T-cell (primary cell): ENCODE results near the gene CDH13. TPM values are rescaled to one million over a fixed set of nuclear protein-coding genes. Genes with fewer than 3 reads are reported as not detected.

Source experiments
- ATAC-seq, 4 experiments: fragments of 200-7000 bp in 3 of 4; fragments of 150-1000 bp in 1 of 4; cut with Tn5 transposase; replicated peaks in 1 of 4; 1 replicate in 3 of 4; 2 replicates in 1 of 4; pipeline ENCODE4 v1.10.0; 2021; ENCODE audit warnings: moderate library complexity in 3 of 4, mild to moderate bottlenecking in 2 of 4, moderate number of reproducible peaks in 1 of 4
- CTCF ChIA-PET, 2 donors: fragments of 300-600 bp; sonication (Branson Sonifier 250); formaldehyde crosslinking; loops; one replicate each; lab custom pipeline; 2022; ENCODE audit warnings: antibody characterized with exemption in 2 of 2; lab: Charles Lee
- POLR2A ChIA-PET, 2 donors: fragments of 300-600 bp; sonication (Branson Sonifier 250); formaldehyde crosslinking; loops; one replicate each; lab custom pipeline; 2022; ENCODE audit warnings: antibody characterized with exemption in 2 of 2; lab: Charles Lee
- DNase-seq, 35 experiments: peaks; one replicate each; pipeline versions ENCODE4 v3.0.0 to v3.0.0-alpha.2; 2013 to 2023
- H3K27ac ChIP-seq: one replicate; pipeline ENCODE4 v1.5.1; 2013; ENCODE audit warnings: low read length
- H3K27me3 ChIP-seq, 2 experiments: replicated peaks in 1 of 2; 1 replicate in 1 of 2; 2 replicates in 1 of 2; pipeline versions ENCODE4 v1.6.1 to v1.7.0; 2013; ENCODE audit warnings: low read length in 1 of 2, mixed read lengths in 1 of 2; ENCODE audit not compliant: control insufficient read depth in 2 of 2, insufficient read depth in 2 of 2; ENCODE audit errors: extremely low read depth in 1 of 2
- H3K36me3 ChIP-seq, 2 donors: 1 replicate in 1 of 2; 2 replicates in 1 of 2; pipeline versions ENCODE4 v1.6.1 to v1.7.0; 2013; ENCODE audit warnings: low read length in 1 of 2; ENCODE audit not compliant: control insufficient read depth in 2 of 2, insufficient read depth in 1 of 2; ENCODE audit errors: extremely low read depth in 1 of 2
- H3K4me1 ChIP-seq, 2 experiments: 1 replicate in 1 of 2; 2 replicates in 1 of 2; pipeline versions ENCODE4 v1.6.1 to v1.7.0; 2013; ENCODE audit warnings: low read length in 2 of 2, mixed read lengths in 1 of 2; ENCODE audit not compliant: insufficient read depth in 2 of 2, control insufficient read depth in 1 of 2; ENCODE audit errors: extremely low read depth in 1 of 2
- H3K4me3 ChIP-seq, 2 donors: 1 replicate in 1 of 2; 2 replicates in 1 of 2; pipeline versions ENCODE4 v1.5.1 to v1.7.0; 2013; ENCODE audit warnings: mild to moderate bottlenecking in 2 of 2, low read length in 1 of 2, moderate library complexity in 1 of 2; ENCODE audit not compliant: control insufficient read depth in 1 of 2; ENCODE audit errors: extremely low read depth in 1 of 2
- H3K9me3 ChIP-seq: 2 replicates; pipeline ENCODE4 v1.7.0; 2013
- H3K27ac Mint-ChIP-seq, 2 donors: one replicate each; pipeline ENCODE4 v1.8.0; 2020 to 2021; ENCODE audit warnings: mild to moderate bottlenecking in 2 of 2, mixed read lengths in 2 of 2
- H3K27me3 Mint-ChIP-seq, 2 donors: one replicate each; pipeline ENCODE4 v1.8.0; 2021 to 2022; ENCODE audit warnings: mixed read lengths in 2 of 2
- H3K36me3 Mint-ChIP-seq: one replicate; pipeline ENCODE4 v1.8.0; 2021; ENCODE audit warnings: mixed read lengths
- H3K4me1 Mint-ChIP-seq, 3 donors: one replicate each; pipeline ENCODE4 v1.8.0; 2020 to 2022; ENCODE audit warnings: mixed read lengths in 3 of 3, mild to moderate bottlenecking in 1 of 3
- H3K4me3 Mint-ChIP-seq, 3 donors: one replicate each; pipeline ENCODE4 v1.8.0; 2020 to 2022; ENCODE audit warnings: mild to moderate bottlenecking in 3 of 3, mixed read lengths in 3 of 3, moderate library complexity in 3 of 3
- H3K9me3 Mint-ChIP-seq, 3 donors: one replicate each; pipeline ENCODE4 v1.8.0; 2020 to 2022; ENCODE audit warnings: mixed read lengths in 3 of 3
- WGBS: methylation state at CpG from one replicate; pipeline ENCODE4 v1.1.5; 2013; ENCODE audit warnings: missing lambda C conversion rate; ENCODE audit not compliant: insufficient coverage; 5-methylcytosine and 5-hydroxymethylcytosine counted together
- total RNA-seq, 35 experiments: library from RNA in 6 of 35; stranded (reverse) in 6 of 35; fragments of 120-200 nt in 1 of 35; gene quantifications; one replicate each; pipeline versions ENCODE4 v1.2.1 to v1.2.4 and lab custom pipeline; 2013 to 2026

The CDH13 gene
- total RNA-seq, 5 donors from 2014 or later (not counting 1 experiment from before 2014, with no cell fraction given) = not detected

DNA sequence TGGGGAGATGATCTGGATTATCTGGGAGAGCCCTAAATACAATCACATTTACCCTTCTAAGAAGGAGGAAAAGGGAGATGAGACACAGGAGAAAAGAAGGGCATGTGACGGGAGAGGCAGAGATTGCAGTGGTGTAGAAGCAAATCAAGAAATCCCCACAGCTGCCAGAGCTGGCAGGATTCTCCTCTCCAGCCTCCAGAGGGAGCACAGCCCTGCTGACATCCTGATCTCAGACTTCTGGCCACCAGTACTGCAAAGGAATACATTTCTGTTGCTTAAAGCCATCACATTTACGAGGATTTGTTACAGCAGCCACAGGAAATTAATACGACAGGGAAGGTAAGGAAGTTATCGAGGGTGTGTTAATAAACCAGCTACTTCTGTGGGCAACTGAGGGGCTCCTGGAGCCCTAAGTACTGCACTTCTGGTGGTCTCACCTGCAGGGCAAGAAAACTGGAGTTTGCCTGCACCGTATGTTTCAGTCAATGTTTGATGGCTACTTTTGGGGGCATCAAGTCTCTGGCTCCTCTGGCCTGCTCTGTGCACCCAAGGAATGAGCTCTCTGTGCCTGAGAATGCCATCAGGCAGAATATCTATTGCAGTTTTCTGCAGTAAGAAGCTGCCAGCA lies 22.9 kb upstream of the CDH13 start:
- H3K27me3 Mint-ChIP-seq = peaks cover 8 to 9% of the 10 kb centered on the region in 2 donors
- 28% methylated on average over 4 of the region's 5 CpGs for WGBS

DNA sequence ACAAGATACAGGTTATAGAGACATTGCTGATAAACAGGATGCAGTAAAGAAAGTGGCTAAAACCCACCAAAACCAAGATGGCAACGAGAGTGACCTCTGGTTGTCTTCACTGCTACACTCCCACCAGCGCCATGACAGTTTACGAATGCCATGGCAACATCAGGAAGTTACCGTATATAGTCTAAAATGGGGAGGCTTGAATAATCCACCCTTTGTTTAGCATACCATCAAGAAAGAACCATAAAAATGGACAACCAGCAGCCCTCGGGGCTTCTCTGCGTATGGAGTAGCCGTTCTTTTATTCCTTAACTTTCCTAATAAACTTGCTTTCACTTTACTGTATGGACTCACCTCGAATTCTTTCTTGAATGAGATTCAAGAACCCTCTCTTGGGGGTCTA lies 21.7 kb upstream of the CDH13 start:
- 94% methylated on average over 3 of the region's 8 CpGs for WGBS
- Mint-ChIP-seq H3K36me3 (no peaks in the 10 kb centered on the region), H3K4me3 (no peak overlapping the region), H3K27me3 (peaks cover 4 to 9% of the 10 kb centered on the region in 2 donors), H3K9me3 (peaks cover 4 to 10% (median 8%) of the 10 kb centered on the region in 3 donors), H3K4me1 (peaks cover 0 to 4% (median 0%) of the 10 kb centered on the region in 3 donors), H3K27ac (no peak overlapping the region)
- H3K27me3 ChIP-seq = peaks cover 0 to 2% of the 10 kb centered on the region in 2 experiments
- no peaks in the 10 kb centered on the region for H3K36me3 ChIP-seq
- POLR2A ChIA-PET = no interaction called here
- CTCF ChIA-PET = interaction anchor here in 1 of 2 donors (0.6 kb wide), 1 partner anchor 55 kb away, joined by 13 read pairs; no protein-coding TSS in a partner anchor
- ATAC-seq = no peak
- no peak overlapping the region for H3K4me3 ChIP-seq
- H3K9me3 ChIP-seq = no peaks in the 10 kb centered on the region
- H3K4me1 ChIP-seq = no peaks in the 10 kb centered on the region
- no peak for DNase-seq
- H3K27ac ChIP-seq = no peak overlapping the region

More for the DNA sequence above, 22.9 kb upstream of the CDH13 start:
- no peak overlapping the region for H3K4me3 Mint-ChIP-seq
- Histone ChIP-seq H3K27me3 (peaks cover 0 to 2% of the 10 kb centered on the region in 2 experiments), H3K4me3 (no peak overlapping the region), H3K4me1 (no peaks in the 10 kb centered on the region), H3K27ac (no peak overlapping the region), H3K9me3 (no peaks in the 10 kb centered on the region), H3K36me3 (no peaks in the 10 kb centered on the region)
- ATAC-seq (no peak), DNase-seq (peak in 1 of 35 experiments; percentile 15)
- ChIA-PET POLR2A (no interaction called here), CTCF (no interaction called here)
- peaks cover 4 to 15% (median 8%) of the 10 kb centered on the region in 3 donors for H3K9me3 Mint-ChIP-seq
- H3K4me1 Mint-ChIP-seq = peaks cover 0 to 4% (median 0%) of the 10 kb centered on the region in 3 donors
- H3K27ac Mint-ChIP-seq = no peak overlapping the region
- H3K36me3 Mint-ChIP-seq = no peaks in the 10 kb centered on the region

DNA sequence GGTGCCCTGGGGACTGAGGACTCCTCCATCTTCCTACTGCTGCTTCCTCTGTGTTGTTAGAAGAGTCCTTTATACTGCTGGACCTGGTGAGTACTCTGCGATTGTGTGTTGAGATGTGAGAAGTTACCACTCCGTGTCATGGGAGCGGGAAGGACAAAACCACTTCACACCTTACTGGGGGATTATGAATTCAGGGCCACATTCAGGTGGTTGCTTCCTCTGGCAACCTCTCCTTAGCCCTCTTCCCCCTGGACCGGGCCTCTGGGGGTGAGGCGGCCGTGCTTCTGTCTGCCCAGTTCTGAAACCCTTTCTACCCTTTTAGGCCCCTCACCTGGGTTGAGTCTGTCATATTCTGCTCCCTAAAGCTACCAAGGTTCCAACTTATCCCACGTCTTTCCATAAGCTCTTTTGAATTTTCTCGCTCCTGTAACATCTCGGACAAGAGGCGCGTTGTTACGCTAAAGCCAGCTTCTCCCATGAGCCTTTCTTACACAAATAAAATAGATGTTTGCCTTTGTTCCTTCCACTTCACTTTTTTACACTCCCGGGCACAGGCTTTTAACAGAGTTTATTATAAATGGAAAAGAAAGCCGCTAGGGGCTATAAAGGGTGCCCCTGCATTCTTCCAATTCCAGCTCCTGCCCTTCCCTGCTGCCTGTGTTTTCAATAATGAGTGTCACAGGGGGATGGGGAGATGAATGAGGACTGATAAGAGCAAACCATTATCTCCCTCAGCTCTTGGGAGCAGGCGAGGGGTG lies 20.7 kb upstream of the CDH13 start:
- Histone ChIP-seq H3K4me3 (no peak overlapping the region), H3K36me3 (no peaks in the 10 kb centered on the region), H3K9me3 (no peaks in the 10 kb centered on the region), H3K27me3 (peaks cover 0 to 2% of the 10 kb centered on the region in 2 experiments), H3K27ac (no peak overlapping the region), H3K4me1 (no peaks in the 10 kb centered on the region)
- Mint-ChIP-seq H3K4me3 (no peak overlapping the region), H3K27me3 (peaks cover 4 to 9% of the 10 kb centered on the region in 2 donors), H3K4me1 (peaks cover 0 to 4% (median 0%) of the 10 kb centered on the region in 3 donors), H3K9me3 (peaks cover 0 to 2% (median 2%) of the 10 kb centered on the region in 3 donors), H3K27ac (no peak overlapping the region), H3K36me3 (no peaks in the 10 kb centered on the region)
- ChIA-PET POLR2A (no interaction called here), CTCF (no interaction called here)
- no peak for DNase-seq
- ATAC-seq = no peak
- 70% methylated on average over 9 of the region's 15 CpGs for WGBS

DNA sequence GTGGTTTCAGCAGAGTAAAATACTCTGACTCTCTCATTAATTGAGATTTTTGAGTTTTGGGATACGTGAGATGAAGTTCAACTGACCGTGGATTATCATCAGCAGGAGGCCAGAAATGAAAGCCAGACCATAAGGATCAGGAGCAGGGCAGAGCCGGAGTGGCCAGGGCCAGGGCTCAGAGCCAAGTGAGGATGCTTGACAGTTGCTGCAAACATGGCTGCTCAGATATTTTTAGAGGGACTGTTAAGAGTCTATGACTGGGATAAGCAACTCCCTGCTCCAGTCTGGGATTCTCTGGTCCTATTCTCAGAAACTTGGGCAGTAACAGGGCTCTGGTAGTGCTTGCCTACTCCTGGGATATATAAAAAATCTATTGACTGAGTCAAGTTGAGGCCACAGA lies 17.6 kb upstream of the CDH13 start:
- Mint-ChIP-seq H3K36me3 (no peaks in the 10 kb centered on the region), H3K4me3 (no peak overlapping the region), H3K27me3 (peaks cover 11 to 13% of the 10 kb centered on the region in 2 donors), H3K27ac (no peak overlapping the region), H3K9me3 (no peaks in the 10 kb centered on the region), H3K4me1 (no peaks in the 10 kb centered on the region)
- Histone ChIP-seq H3K4me1 (no peaks in the 10 kb centered on the region), H3K9me3 (no peaks in the 10 kb centered on the region), H3K4me3 (no peak overlapping the region), H3K36me3 (no peaks in the 10 kb centered on the region), H3K27ac (no peak overlapping the region), H3K27me3 (peaks cover 0 to 6% of the 10 kb centered on the region in 2 experiments)
- WGBS = 86% methylated on average over 3 of the region's 3 CpGs
- CTCF ChIA-PET = no interaction called here
- POLR2A ChIA-PET = no interaction called here
- ATAC-seq (no peak), DNase-seq (no peak)

DNA sequence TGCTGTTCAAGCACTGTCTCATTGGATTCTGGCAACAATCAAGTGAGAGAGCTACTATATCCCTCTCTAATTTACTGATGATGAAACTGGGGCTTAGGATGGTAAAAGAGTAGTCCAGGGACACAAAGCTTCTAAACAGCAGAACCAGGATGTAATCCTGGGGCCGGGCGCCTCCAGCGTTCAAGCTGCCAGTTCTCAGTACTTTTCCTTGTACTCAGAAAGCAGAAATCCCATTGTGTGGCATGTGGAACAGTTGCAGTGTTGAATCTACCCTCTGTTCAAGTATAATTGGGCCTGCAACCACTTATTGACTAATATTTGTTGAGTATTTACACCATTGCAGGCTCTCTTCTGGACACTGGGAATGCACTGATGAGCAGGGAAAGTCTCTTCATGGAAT lies 14.5 kb upstream of the CDH13 start:
- DNase-seq = no peak
- no peaks in the 10 kb centered on the region for H3K36me3 ChIP-seq
- no peak for ATAC-seq
- peaks cover 0 to 4% of the 10 kb centered on the region in 2 experiments for H3K27me3 ChIP-seq
- no peak overlapping the region for H3K4me3 Mint-ChIP-seq
- no peaks in the 10 kb centered on the region for H3K9me3 ChIP-seq
- ChIA-PET CTCF (no interaction called here), POLR2A (no interaction called here)
- no CpG with 5 or more reads among the region's 3 CpGs for WGBS
- H3K9me3 Mint-ChIP-seq = no peaks in the 10 kb centered on the region
- no peaks in the 10 kb centered on the region for H3K36me3 Mint-ChIP-seq
- H3K4me3 ChIP-seq = no peak overlapping the region
- H3K27ac Mint-ChIP-seq = no peak overlapping the region
- H3K4me1 ChIP-seq = no peaks in the 10 kb centered on the region
- H3K27me3 Mint-ChIP-seq = peaks cover 8 to 13% of the 10 kb centered on the region in 2 donors
- H3K4me1 Mint-ChIP-seq = no peaks in the 10 kb centered on the region
- H3K27ac ChIP-seq = no peak overlapping the region

DNA sequence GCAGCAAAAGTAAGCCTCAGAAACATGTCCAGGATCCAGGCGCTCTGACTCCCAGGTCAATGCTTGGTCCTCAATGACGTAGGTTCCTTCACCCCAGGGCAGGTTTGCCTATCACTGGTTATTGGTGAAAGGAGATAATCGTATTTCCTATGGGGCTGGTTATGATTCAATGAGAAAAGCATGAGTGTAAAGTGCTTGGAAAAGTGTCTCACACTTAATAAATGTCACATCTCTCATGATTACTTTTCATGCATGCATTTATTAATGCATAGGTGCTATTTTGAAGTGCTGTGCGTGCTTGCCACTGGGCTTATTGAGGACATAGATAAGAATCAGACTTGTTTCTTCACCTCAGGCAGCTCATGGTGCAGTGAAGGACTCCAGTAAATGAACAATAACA lies 10.4 kb upstream of the CDH13 start:
- Histone ChIP-seq H3K4me3 (no peak overlapping the region), H3K9me3 (no peaks in the 10 kb centered on the region), H3K27ac (no peak overlapping the region), H3K36me3 (no peaks in the 10 kb centered on the region), H3K4me1 (no peaks in the 10 kb centered on the region), H3K27me3 (peaks cover 0 to 4% of the 10 kb centered on the region in 2 experiments)
- no peaks in the 10 kb centered on the region for H3K9me3 Mint-ChIP-seq
- CTCF ChIA-PET = no interaction called here
- H3K4me1 Mint-ChIP-seq = no peaks in the 10 kb centered on the region
- no peak overlapping the region for H3K27ac Mint-ChIP-seq
- 83% methylated on average over 2 of the region's 4 CpGs for WGBS
- peaks cover 10 to 22% of the 10 kb centered on the region in 2 donors for H3K27me3 Mint-ChIP-seq
- no peaks in the 10 kb centered on the region for H3K36me3 Mint-ChIP-seq
- H3K4me3 Mint-ChIP-seq = no peak overlapping the region
- DNase-seq (no peak), ATAC-seq (no peak)
- POLR2A ChIA-PET = no interaction called here
